ENCODE data around the gene ASMTL. TPM values are rescaled to one million over a fixed set of nuclear protein-coding genes. Genes with fewer than 3 reads are reported as not detected.

ASMTL gene
- total and polyA plus RNA-seq, 2 of the 13 experiments (the other 11 are each of a cell fraction or from before 2014, with no cell fraction given) = 5.6 to 16.3 TPM

DNA sequence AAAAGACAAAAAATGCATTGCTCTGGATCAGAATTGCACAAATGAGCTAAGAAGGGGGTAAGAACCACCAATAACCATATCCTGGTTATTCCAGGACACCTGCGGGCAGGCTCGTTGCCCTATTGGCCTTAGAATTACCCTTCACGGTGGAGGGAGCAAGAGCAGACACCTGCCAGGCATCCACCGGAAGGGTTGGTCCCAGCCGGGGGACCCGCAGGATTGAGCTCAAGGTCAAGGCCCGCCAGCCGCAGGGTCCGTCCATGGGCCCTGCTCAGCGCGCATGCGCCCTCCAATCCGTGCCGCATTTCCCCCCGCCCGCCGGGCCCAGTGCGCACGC lies 61.4 kb downstream of the ASMTL start (continued):
- TF ChIP-seq, protein P1, sequence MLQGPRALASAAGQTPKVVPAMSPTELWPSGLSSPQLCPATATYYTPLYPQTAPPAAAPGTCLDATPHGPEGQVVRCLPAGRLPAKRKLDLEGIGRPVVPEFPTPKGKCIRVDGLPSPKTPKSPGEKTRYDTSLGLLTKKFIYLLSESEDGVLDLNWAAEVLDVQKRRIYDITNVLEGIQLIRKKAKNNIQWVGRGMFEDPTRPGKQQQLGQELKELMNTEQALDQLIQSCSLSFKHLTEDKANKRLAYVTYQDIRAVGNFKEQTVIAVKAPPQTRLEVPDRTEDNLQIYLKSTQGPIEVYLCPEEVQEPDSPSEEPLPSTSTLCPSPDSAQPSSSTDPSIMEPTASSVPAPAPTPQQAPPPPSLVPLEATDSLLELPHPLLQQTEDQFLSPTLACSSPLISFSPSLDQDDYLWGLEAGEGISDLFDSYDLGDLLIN (CRISPR knock-in tag; IDR thresholded peaks at IDR 0.05; ENCODE audit: borderline replicate concordance) = no peak
- TF ChIP-seq ZBTB21 (CRISPR knock-in tag; IDR thresholded peaks at IDR 0.05) (no peak; the same call in 1 of the 2 replicates), IKZF1 (IDR thresholded peaks at IDR 0.05) (no peak), MTF1 (CRISPR knock-in tag; IDR thresholded peaks at IDR 0.05) (0 out of 2 replicates have a peak, but pooled peaks have one; percentile 4), TEAD2 (CRISPR knock-in tag; IDR thresholded peaks at IDR 0.05) (no peak), SPEN (CRISPR knock-in tag; IDR thresholded peaks at IDR 0.05; ENCODE audit: low read depth) (no peak), FOXA3 (CRISPR knock-in tag; IDR thresholded peaks at IDR 0.05) (no peak), ZNF569 (CRISPR knock-in tag; IDR thresholded peaks at IDR 0.05; ENCODE audit: borderline replicate concordance) (no peak), ZNF674 (CRISPR knock-in tag; IDR thresholded peaks at IDR 0.05; ENCODE audit: low read depth) (no peak), ZNF205 (CRISPR knock-in tag; IDR thresholded peaks at IDR 0.05) (no peak; the same call in 1 of the 2 replicates), PCBP1 (IDR thresholded peaks at IDR 0.05; ENCODE audit: borderline replicate concordance, low read depth, low read length) (no peak), ZNF703 (CRISPR knock-in tag; IDR thresholded peaks at IDR 0.05; ENCODE audit: borderline replicate concordance) (0 out of 2 replicates have a peak, but pooled peaks have one; percentile 15), TCF12 (IDR thresholded peaks at IDR 0.05) (no peak), TCF12 (CRISPR knock-in tag; IDR thresholded peaks at IDR 0.05) (no peak), ZNF547 (CRISPR knock-in tag; IDR thresholded peaks at IDR 0.05) (no peak), ZNF235 (CRISPR knock-in tag; IDR thresholded peaks at IDR 0.05; ENCODE audit: borderline replicate concordance) (no peak), ISL2 (CRISPR knock-in tag; IDR thresholded peaks at IDR 0.05) (no peak), KDM5A (IDR thresholded peaks at IDR 0.05; ENCODE audit: borderline replicate concordance, low read length) (peak; percentile 80; the same call in 1 of the 2 replicates), PPARG (CRISPR knock-in tag; conservative IDR thresholded peaks at IDR 0.05) (no peak; the same call in 1 of the 2 replicates), SAP130 (CRISPR knock-in tag; IDR thresholded peaks at IDR 0.05; ENCODE audit: low read depth) (no peak)
- TF ChIP-seq, protein P2, sequence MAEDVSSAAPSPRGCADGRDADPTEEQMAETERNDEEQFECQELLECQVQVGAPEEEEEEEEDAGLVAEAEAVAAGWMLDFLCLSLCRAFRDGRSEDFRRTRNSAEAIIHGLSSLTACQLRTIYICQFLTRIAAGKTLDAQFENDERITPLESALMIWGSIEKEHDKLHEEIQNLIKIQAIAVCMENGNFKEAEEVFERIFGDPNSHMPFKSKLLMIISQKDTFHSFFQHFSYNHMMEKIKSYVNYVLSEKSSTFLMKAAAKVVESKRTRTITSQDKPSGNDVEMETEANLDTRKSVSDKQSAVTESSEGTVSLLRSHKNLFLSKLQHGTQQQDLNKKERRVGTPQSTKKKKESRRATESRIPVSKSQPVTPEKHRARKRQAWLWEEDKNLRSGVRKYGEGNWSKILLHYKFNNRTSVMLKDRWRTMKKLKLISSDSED (CRISPR knock-in tag; IDR thresholded peaks at IDR 0.05) = no peak
- TF ChIP-seq, protein P3, sequence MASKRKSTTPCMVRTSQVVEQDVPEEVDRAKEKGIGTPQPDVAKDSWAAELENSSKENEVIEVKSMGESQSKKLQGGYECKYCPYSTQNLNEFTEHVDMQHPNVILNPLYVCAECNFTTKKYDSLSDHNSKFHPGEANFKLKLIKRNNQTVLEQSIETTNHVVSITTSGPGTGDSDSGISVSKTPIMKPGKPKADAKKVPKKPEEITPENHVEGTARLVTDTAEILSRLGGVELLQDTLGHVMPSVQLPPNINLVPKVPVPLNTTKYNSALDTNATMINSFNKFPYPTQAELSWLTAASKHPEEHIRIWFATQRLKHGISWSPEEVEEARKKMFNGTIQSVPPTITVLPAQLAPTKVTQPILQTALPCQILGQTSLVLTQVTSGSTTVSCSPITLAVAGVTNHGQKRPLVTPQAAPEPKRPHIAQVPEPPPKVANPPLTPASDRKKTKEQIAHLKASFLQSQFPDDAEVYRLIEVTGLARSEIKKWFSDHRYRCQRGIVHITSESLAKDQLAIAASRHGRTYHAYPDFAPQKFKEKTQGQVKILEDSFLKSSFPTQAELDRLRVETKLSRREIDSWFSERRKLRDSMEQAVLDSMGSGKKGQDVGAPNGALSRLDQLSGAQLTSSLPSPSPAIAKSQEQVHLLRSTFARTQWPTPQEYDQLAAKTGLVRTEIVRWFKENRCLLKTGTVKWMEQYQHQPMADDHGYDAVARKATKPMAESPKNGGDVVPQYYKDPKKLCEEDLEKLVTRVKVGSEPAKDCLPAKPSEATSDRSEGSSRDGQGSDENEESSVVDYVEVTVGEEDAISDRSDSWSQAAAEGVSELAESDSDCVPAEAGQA (IDR thresholded peaks at IDR 0.05; ENCODE audit: low read depth) = no peak
- TF ChIP-seq, protein P3 (CRISPR knock-in tag; IDR thresholded peaks at IDR 0.05; ENCODE audit: borderline replicate concordance) = no peak
- TF ChIP-seq, protein P4, sequence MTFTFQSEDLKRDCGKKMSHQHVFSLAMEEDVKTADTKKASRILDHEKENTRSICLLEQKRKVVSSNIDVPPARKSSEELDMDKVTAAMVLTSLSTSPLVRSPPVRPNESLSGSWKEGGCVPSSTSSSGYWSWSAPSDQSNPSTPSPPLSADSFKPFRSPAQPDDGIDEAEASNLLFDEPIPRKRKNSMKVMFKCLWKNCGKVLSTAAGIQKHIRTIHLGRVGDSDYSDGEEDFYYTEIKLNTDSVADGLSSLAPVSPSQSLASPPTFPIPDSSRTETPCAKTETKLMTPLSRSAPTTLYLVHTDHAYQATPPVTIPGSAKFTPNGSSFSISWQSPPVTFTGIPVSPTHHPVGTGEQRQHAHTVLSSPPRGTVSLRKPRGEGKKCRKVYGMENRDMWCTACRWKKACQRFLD (CRISPR knock-in tag; IDR thresholded peaks at IDR 0.05; ENCODE audit: borderline replicate concordance) = no peak
